GM23338 (cell line): ENCODE measurements around the gene SGMS2. TPM values are rescaled to one million over a fixed set of nuclear protein-coding genes. Genes with fewer than 3 reads are reported as not detected.

Experiments
- ATAC-seq: fragments of 200-7000 bp; cut with Tn5 transposase; 3 replicates; pipeline ENCODE4 v1.9.1; 2020
- DNase-seq: peaks from one replicate; pipeline ENCODE4 v3.0.0-alpha.2; 2015; ENCODE audit warnings: low spot score
- H2AFZ ChIP-seq: fragments of 200-600 bp; sonication (generic); 2 replicates; pipeline ENCODE4 v1.8.0; 2016; ENCODE audit warnings: antibody characterized with exemption, mild to moderate bottlenecking, moderate library complexity
- H3F3A ChIP-seq: fragments of 200-600 bp; sonication (generic); replicated peaks from 2 replicates; pipeline ENCODE4 v1.8.0; 2017; ENCODE audit warnings: antibody characterized with exemption, mixed run types, low read depth
- H3K27ac ChIP-seq: fragments of 200-600 bp; sonication (generic); 2 replicates; pipeline ENCODE4 v1.6.1; 2016; ENCODE audit warnings: low read depth
- H3K27me3 ChIP-seq: fragments of 200-600 bp; sonication (generic); 2 replicates; pipeline ENCODE4 v1.8.0; 2016; ENCODE audit warnings: mild to moderate bottlenecking, mixed run types, moderate library complexity; ENCODE audit not compliant: insufficient read depth
- H3K36me3 ChIP-seq: fragments of 200-600 bp; sonication (generic); 2 replicates; pipeline ENCODE4 v1.8.0; 2016; ENCODE audit warnings: mild to moderate bottlenecking; ENCODE audit not compliant: insufficient read depth
- H3K4me1 ChIP-seq: fragments of 200-600 bp; sonication (generic); 2 replicates; pipeline ENCODE4 v1.8.0; 2016; ENCODE audit warnings: mild to moderate bottlenecking, moderate library complexity; ENCODE audit not compliant: insufficient read depth
- H3K4me2 ChIP-seq: fragments of 200-600 bp; sonication (generic); 2 replicates; pipeline ENCODE4 v1.7.1; 2017; ENCODE audit warnings: mixed run types
- H3K4me3 ChIP-seq: fragments of 200-600 bp; sonication (generic); 2 replicates; pipeline ENCODE4 v1.6.1; 2016; ENCODE audit warnings: mixed run types
- H3K79me2 ChIP-seq: fragments of 200-600 bp; sonication (generic); replicated peaks from 2 replicates; pipeline ENCODE4 v1.8.0; 2017; ENCODE audit warnings: mild to moderate bottlenecking; ENCODE audit not compliant: insufficient read depth
- H3K9me2 ChIP-seq: fragments of 200-600 bp; sonication (generic); 2 replicates; pipeline ENCODE4 v1.8.0; 2017; ENCODE audit not compliant: insufficient read depth
- H4K20me1 ChIP-seq: fragments of 200-600 bp; sonication (generic); replicated peaks from 2 replicates; pipeline ENCODE4 v1.8.0; 2017; ENCODE audit warnings: mild to moderate bottlenecking; ENCODE audit not compliant: insufficient read depth
- H3K27ac Mint-ChIP-seq: 2 replicates; pipeline ENCODE4 v1.8.0; 2020; ENCODE audit warnings: inconsistent platforms, mild to moderate bottlenecking, moderate library complexity, mixed read lengths
- H3K27me3 Mint-ChIP-seq: 3 replicates; pipeline ENCODE4 v1.8.0; 2022; ENCODE audit warnings: low read depth, mild to moderate bottlenecking, moderate library complexity, mixed read lengths, inconsistent platforms; ENCODE audit not compliant: insufficient read depth, poor library complexity
- H3K36me3 Mint-ChIP-seq: 3 replicates; pipeline ENCODE4 v1.8.0; 2021; ENCODE audit warnings: low read depth, mild to moderate bottlenecking, inconsistent platforms, moderate library complexity, mixed read lengths
- H3K4me1 Mint-ChIP-seq: 3 replicates; pipeline ENCODE4 v1.8.0; 2020; ENCODE audit warnings: mild to moderate bottlenecking, inconsistent platforms, mixed read lengths
- H3K4me3 Mint-ChIP-seq: 3 replicates; pipeline ENCODE4 v1.8.0; 2021; ENCODE audit warnings: moderate library complexity, mild to moderate bottlenecking, inconsistent platforms, mixed read lengths
- H3K9me3 Mint-ChIP-seq: 3 replicates; pipeline ENCODE4 v1.8.0; 2020; ENCODE audit warnings: moderate library complexity, mild to moderate bottlenecking, inconsistent platforms, mixed read lengths
- CREB1 ChIP-seq: fragments of 250-450 bp; sonication (Bioruptor Pico); IDR thresholded peaks from 2 replicates; pipeline ENCODE4 v1.5.0; 2020; ENCODE audit warnings: low read depth, mild to moderate bottlenecking, moderate library complexity
- CTCF ChIP-seq, 2 experiments: fragments of 200-600 bp in 1 of 2; sonication (generic) in 1 of 2; conservative IDR thresholded peaks; 2 replicates each; pipeline versions ENCODE4 v1.5.1 to v1.6.1; 2016 to 2017; ENCODE audit warnings: antibody characterized with exemption in 2 of 2, low read depth in 2 of 2, mild to moderate bottlenecking in 2 of 2, moderate library complexity in 1 of 2
- ETS1 ChIP-seq: IDR thresholded peaks from 2 replicates; pipeline ENCODE4 v1.6.1; 2016; ENCODE audit warnings: antibody characterized with exemption
- EZH2 ChIP-seq: fragments of 200-600 bp; sonication (generic); IDR thresholded peaks from one replicate; pipeline ENCODE4 v1.8.0; 2017; ENCODE audit warnings: antibody characterized with exemption, mild to moderate bottlenecking, low read depth; ENCODE audit not compliant: unreplicated experiment
- EZH2phosphoT487 ChIP-seq: fragments of 200-600 bp; sonication (generic); IDR thresholded peaks from one replicate; pipeline ENCODE4 v1.8.1; 2018; ENCODE audit warnings: antibody characterized with exemption; ENCODE audit not compliant: unreplicated experiment
- NANOG ChIP-seq: IDR thresholded peaks from 2 replicates; pipeline ENCODE4 v1.6.1; 2016; ENCODE audit warnings: antibody characterized with exemption, borderline replicate concordance
- POLR2AphosphoS5 ChIP-seq: IDR thresholded peaks from 2 replicates; pipeline ENCODE4 v1.6.1; 2016; ENCODE audit warnings: antibody characterized with exemption, low read depth
- REST ChIP-seq: IDR thresholded peaks from one replicate; pipeline ENCODE4 v1.6.1; 2018; ENCODE audit warnings: antibody characterized with exemption; ENCODE audit not compliant: unreplicated experiment
- STAT1 ChIP-seq: IDR thresholded peaks from one replicate; pipeline ENCODE4 v1.6.1; 2016; ENCODE audit warnings: antibody characterized with exemption; ENCODE audit not compliant: unreplicated experiment
- ZNF114 ChIP-seq: fragments of 250-450 bp; sonication (Bioruptor Pico); IDR thresholded peaks from 2 replicates; pipeline ENCODE4 v1.5.0; 2020; ENCODE audit warnings: mild to moderate bottlenecking, moderate library complexity
- ZNF331 ChIP-seq: fragments of 250-450 bp; sonication (Bioruptor Pico); IDR thresholded peaks from 2 replicates; pipeline ENCODE4 v1.5.0; 2020; ENCODE audit warnings: low read depth, mild to moderate bottlenecking, moderate library complexity
- polyA plus RNA-seq: library from polyadenylated mRNA; unstranded; fragments of >200 nt; fragmentation: Nextera tagmentation; extraction: Ambion mirVana; gene quantifications from 2 replicates; pipeline ENCODE4 v1.2.1, GENCODE V29; 2016
- total RNA-seq: library from RNA; depleted of rRNA; stranded (reverse); fragments of >200 nt; shearing (Covaris generic); gene quantifications from 2 replicates; pipeline ENCODE4 v1.2.3, GENCODE V29; 2014

Gene SGMS2
- total and polyA plus RNA-seq, 2 experiments from 2014 or later: 0.35 to 1.1 TPM

- no peak for TF ChIP-seq CTCF (conservative IDR thresholded peaks at IDR 0.05; ENCODE audit: low read depth in 2 of 2)
- no peak for TF ChIP-seq EZH2phosphoT487
- no peak for TF ChIP-seq POLR2AphosphoS5
- no peak for TF ChIP-seq ZNF114 (CRISPR knock-in tag)
- no peak for TF ChIP-seq EZH2
- TF ChIP-seq ETS1: no peak
- no peak for TF ChIP-seq ZNF331 (CRISPR knock-in tag)
- TF ChIP-seq REST: no peak
- no peak for TF ChIP-seq STAT1
Measured at GRCh38 chr4:107818301-107818910, 6.3 kb upstream of the SGMS2 start (continued).

- Histone ChIP-seq H4K20me1 (peaks cover 5% of the 10 kb centered on the region; the same call in 1 of the 2 replicates), H3K4me1 (peaks cover 11% of the 10 kb centered on the region), H3K27me3 (peaks cover 100% of the 10 kb centered on the region), H3K27ac (no peak overlapping the region), H2AFZ (no peak overlapping the region), H3K36me3 (no peaks in the 10 kb centered on the region), H3K79me2 (no peaks in the 10 kb centered on the region), H3K4me2 (peak overlapping the region; percentile 92), H3K9me2 (no peaks in the 10 kb centered on the region), H3F3A (peaks cover 3% of the 10 kb centered on the region; the same call in 1 of the 2 replicates), H3K4me3 (peak overlapping the region; percentile 79)
- peak; percentile 71 for ATAC-seq
- DNase-seq: peak; percentile 77
- H3K9me3 Mint-ChIP-seq: no peaks in the 10 kb centered on the region; the same call in 2 of the 3 replicates
- H3K4me1 Mint-ChIP-seq: peaks cover 13% of the 10 kb centered on the region
- H3K27ac Mint-ChIP-seq: no peak overlapping the region
- peaks cover 90% of the 10 kb centered on the region for H3K27me3 Mint-ChIP-seq
- peak; percentile 20; the same call in 1 of the 2 replicates for TF ChIP-seq POLR2AphosphoS5
- no peak for TF ChIP-seq REST
- peak; percentile 93 for TF ChIP-seq NANOG
- TF ChIP-seq CREB1 (CRISPR knock-in tag): 0 out of 2 replicates have a peak, but pooled peaks have one; percentile 8
- H3K4me3 Mint-ChIP-seq: peak overlapping the region; percentile 83
- no peaks in the 10 kb centered on the region for H3K36me3 Mint-ChIP-seq
Measured at GRCh38 chr4:107823870-107824349, 822 bp upstream of the SGMS2 start.
